Measurements from ENCODE around the gene ARHGAP28.

DNA sequence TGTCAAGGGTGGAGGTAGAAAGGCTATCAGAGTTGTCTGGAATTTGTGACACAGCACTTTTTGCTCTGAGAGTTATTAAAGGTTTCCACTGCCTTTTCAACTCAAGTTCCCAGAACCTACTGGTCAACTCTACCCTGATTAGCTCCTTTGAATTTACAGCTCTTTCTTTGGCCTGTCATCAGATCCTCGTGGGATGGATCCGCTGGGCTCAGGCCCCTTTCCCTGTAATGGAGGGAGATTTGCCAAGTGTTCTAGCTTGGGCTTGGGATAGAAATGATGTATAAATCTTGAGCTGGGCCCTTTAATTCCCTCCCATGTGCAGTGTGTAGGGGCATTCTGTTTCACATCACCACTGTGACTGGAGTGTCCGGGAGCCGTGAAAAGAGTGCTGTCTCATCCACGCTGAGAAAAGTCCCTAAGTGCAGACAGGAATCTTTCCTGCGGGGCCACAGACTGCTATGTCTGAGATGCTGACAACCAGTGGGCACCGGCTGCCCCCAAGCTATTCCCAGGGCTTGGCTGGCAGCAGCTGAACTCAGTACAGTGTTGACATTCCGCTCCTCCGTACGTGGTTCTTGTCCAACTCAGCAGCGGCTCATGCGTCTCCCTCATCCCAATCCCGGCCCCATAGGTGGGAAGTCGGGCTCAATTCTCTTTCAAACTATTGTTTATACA, 46.9 kb upstream of the ARHGAP28 start:
- no peak for TF ChIP-seq POLR2A (IDR thresholded peaks at IDR 0.05)
- TF ChIP-seq, protein P1, sequence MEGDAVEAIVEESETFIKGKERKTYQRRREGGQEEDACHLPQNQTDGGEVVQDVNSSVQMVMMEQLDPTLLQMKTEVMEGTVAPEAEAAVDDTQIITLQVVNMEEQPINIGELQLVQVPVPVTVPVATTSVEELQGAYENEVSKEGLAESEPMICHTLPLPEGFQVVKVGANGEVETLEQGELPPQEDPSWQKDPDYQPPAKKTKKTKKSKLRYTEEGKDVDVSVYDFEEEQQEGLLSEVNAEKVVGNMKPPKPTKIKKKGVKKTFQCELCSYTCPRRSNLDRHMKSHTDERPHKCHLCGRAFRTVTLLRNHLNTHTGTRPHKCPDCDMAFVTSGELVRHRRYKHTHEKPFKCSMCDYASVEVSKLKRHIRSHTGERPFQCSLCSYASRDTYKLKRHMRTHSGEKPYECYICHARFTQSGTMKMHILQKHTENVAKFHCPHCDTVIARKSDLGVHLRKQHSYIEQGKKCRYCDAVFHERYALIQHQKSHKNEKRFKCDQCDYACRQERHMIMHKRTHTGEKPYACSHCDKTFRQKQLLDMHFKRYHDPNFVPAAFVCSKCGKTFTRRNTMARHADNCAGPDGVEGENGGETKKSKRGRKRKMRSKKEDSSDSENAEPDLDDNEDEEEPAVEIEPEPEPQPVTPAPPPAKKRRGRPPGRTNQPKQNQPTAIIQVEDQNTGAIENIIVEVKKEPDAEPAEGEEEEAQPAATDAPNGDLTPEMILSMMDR (IDR thresholded peaks at IDR 0.05), result no peak
